Progenitor cell of endocrine pancreas (in vitro differentiated cells): ENCODE measurements around the gene RADX. TPM values are rescaled to one million over a fixed set of nuclear protein-coding genes. Genes with fewer than 3 reads are reported as not detected.

Experiments
- DNase-seq: peaks from one replicate; pipeline ENCODE4 v3.0.0; 2021; ENCODE audit warnings: low spot score; ENCODE audit not compliant: unreplicated experiment
- H3K27ac Mint-ChIP-seq: 2 replicates; pipeline ENCODE4 v1.8.0; 2021; ENCODE audit warnings: mild to moderate bottlenecking, moderate library complexity, mixed read lengths
- H3K27me3 Mint-ChIP-seq: 2 replicates; pipeline ENCODE4 v1.8.0; 2021; ENCODE audit warnings: mixed read lengths
- H3K36me3 Mint-ChIP-seq: 2 replicates; pipeline ENCODE4 v1.8.0; 2022; ENCODE audit warnings: mixed read lengths; ENCODE audit not compliant: insufficient read depth
- H3K4me1 Mint-ChIP-seq: 2 replicates; pipeline ENCODE4 v1.8.0; 2021; ENCODE audit warnings: low read depth, mixed read lengths
- H3K4me3 Mint-ChIP-seq: 2 replicates; pipeline ENCODE4 v1.8.0; 2021; ENCODE audit warnings: low read depth, mild to moderate bottlenecking, moderate library complexity, mixed read lengths
- H3K9me3 Mint-ChIP-seq: 2 replicates; pipeline ENCODE4 v1.8.0; 2021; ENCODE audit warnings: low read depth, mixed read lengths
- CTCF ChIP-seq: fragments of 200-600 bp; sonication (generic); IDR thresholded peaks from one replicate; pipeline ENCODE4 v1.5.0; 2021; ENCODE audit warnings: antibody characterized with exemption, mild to moderate bottlenecking; ENCODE audit not compliant: unreplicated experiment
- total RNA-seq: library from RNA; stranded (reverse); gene quantifications from 2 replicates; pipeline ENCODE4 v1.2.1, GENCODE V29; 2021

RADX gene
- total RNA-seq, 1 donor from 2014 or later, result 10.0 TPM

- Mint-ChIP-seq H3K4me3 (peak overlapping the region; percentile 89), H3K27ac (peak overlapping the region; percentile 87)
These were observed 600 bp downstream of the RADX start for GRCh38 chrX:106612393-106612763.

GRCh38 chrX:106613277-106613676, 1.5 kb downstream of the RADX start:
- peaks cover 11% of the 10 kb centered on the region for H3K27me3 Mint-ChIP-seq

More at GRCh38 chrX:106612393-106612763, 600 bp downstream of the RADX start:
- Mint-ChIP-seq H3K9me3 (peaks cover 11% of the 10 kb centered on the region), H3K36me3 (no peaks in the 10 kb centered on the region), H3K4me1 (peaks cover 7% of the 10 kb centered on the region), H3K27me3 (peaks cover 11% of the 10 kb centered on the region)
- no peak for TF ChIP-seq CTCF
- DNase-seq, result no peak

GRCh38 chrX:106615041-106615440, 3.3 kb downstream of the RADX start:
- Mint-ChIP-seq H3K4me3 (no peak overlapping the region), H3K9me3 (peaks cover 11% of the 10 kb centered on the region)

More at GRCh38 chrX:106613277-106613676, 1.5 kb downstream of the RADX start:
- H3K4me3 Mint-ChIP-seq, result peak overlapping the region; percentile 89
- H3K36me3 Mint-ChIP-seq, result no peaks in the 10 kb centered on the region
- DNase-seq, result no peak
- no peak for TF ChIP-seq CTCF
- peaks cover 11% of the 10 kb centered on the region for H3K9me3 Mint-ChIP-seq
- no peak overlapping the region for H3K27ac Mint-ChIP-seq
- peaks cover 7% of the 10 kb centered on the region for H3K4me1 Mint-ChIP-seq

GRCh38 chrX:106619797-106620196, 8.0 kb downstream of the RADX start:
- no peak for DNase-seq
- H3K4me3 Mint-ChIP-seq, result no peak overlapping the region
- H3K4me1 Mint-ChIP-seq, result no peaks in the 10 kb centered on the region
- H3K27me3 Mint-ChIP-seq, result no peaks in the 10 kb centered on the region
- peak; percentile 48 for TF ChIP-seq CTCF
- H3K27ac Mint-ChIP-seq, result no peak overlapping the region
- H3K36me3 Mint-ChIP-seq, result no peaks in the 10 kb centered on the region
- H3K9me3 Mint-ChIP-seq, result peaks cover 11% of the 10 kb centered on the region

More at GRCh38 chrX:106615041-106615440, 3.3 kb downstream of the RADX start:
- Mint-ChIP-seq H3K27ac (no peak overlapping the region), H3K36me3 (no peaks in the 10 kb centered on the region), H3K4me1 (peaks cover 7% of the 10 kb centered on the region), H3K27me3 (peaks cover 11% of the 10 kb centered on the region)
- no peak for TF ChIP-seq CTCF
- no peak for DNase-seq

- no peaks in the 10 kb centered on the region for H3K4me1 Mint-ChIP-seq
- H3K9me3 Mint-ChIP-seq, result peaks cover 4% of the 10 kb centered on the region
- no peak overlapping the region for H3K27ac Mint-ChIP-seq
- DNase-seq, result no peak
- no peak overlapping the region for H3K4me3 Mint-ChIP-seq
- TF ChIP-seq CTCF, result no peak
- no peaks in the 10 kb centered on the region for H3K36me3 Mint-ChIP-seq
- no peaks in the 10 kb centered on the region for H3K27me3 Mint-ChIP-seq
These were observed 10.1 kb downstream of the RADX start for GRCh38 chrX:106621836-106622235.
